Hindlimb muscle (tissue), 1 donor: ENCODE data around the gene BRAT1. TPM values are rescaled to one million over a fixed set of nuclear protein-coding genes. Genes with fewer than 3 reads are reported as not detected.
"Not testable (repeated sequence)": the region's sequence is repeated elsewhere in the genome, so short reads cannot be mapped to it uniquely, and the experiment has no call there.

ENCODE experiments used
- DNase-seq: peaks from one replicate; pipeline ENCODE4 v3.0.0-alpha.2; 2013
- polyA plus RNA-seq: library from polyadenylated mRNA; unstranded; fragments of 120-200 nt; gene quantifications from one replicate; pipeline ENCODE4 v1.2.1, GENCODE V29; 2013; ENCODE audit not compliant: insufficient read length

Gene BRAT1
- polyA plus RNA-seq, 1 donor = 25.9 TPM

DNA sequence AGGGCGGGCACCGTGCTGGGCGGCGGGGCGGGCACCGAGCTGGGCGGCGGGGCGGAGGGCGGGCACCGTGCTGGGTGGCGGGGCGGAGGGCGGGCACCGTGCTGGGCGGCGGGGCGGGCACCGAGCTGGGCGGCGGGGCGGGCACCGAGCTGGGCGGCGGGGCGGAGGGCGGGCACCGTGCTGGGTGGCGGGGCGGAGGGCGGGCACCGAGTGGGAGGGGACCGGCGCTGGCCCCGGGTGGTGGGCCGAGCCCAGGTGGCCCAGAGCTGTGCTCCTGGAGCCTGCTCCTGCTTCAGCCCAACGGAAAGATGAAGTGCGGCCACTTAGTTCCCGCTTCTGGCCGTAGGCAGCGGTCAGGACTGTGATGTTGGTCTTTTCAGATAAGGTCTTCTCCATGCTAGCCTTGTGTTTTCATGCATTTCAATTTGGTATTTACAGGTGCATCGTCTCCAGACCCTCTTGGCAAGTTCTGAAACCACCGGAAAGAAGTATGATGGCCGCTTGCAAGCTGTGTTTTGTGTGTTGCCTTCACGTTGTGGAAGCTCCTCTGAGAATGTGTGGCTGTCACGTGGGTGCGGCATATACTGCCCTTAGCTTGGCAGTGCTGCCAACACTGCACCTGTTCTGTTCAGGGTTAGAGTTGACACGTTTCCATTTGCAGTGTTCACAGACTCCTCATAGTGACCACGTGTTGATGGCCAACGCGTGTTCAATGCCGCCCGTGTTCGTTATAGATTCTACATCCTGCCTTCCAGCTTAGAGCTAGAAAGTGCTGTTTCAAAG is 28.7 kb upstream of the BRAT1 start:
- no peak for DNase-seq

- no peak for DNase-seq
Observed at GRCh38 chr7:2582006-2582735, 26.8 kb upstream of the BRAT1 start.

DNA sequence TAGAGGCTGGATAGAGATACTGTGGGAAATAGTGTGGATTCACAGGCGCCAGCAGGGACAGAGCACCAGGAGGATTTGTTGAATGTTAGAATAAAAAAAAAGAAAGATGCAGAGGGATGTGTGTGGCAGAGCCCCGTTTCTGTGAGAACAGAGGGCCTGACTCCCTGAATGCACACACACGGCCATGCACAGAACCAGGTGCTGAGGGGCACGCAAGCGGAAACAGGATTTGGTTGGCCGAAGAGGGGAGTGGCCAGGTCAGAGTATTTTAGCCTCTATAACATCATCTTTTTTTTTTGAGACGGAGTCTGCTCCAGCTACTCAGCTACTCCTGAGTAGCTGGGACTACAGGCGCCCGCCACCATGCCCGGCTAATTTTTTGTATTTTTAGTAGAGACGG is 25.3 kb upstream of the BRAT1 start:
- no peak for DNase-seq

GRCh38 chr7:2577914-2578680 is 22.8 kb upstream of the BRAT1 start:
- DNase-seq = no peak

DNA sequence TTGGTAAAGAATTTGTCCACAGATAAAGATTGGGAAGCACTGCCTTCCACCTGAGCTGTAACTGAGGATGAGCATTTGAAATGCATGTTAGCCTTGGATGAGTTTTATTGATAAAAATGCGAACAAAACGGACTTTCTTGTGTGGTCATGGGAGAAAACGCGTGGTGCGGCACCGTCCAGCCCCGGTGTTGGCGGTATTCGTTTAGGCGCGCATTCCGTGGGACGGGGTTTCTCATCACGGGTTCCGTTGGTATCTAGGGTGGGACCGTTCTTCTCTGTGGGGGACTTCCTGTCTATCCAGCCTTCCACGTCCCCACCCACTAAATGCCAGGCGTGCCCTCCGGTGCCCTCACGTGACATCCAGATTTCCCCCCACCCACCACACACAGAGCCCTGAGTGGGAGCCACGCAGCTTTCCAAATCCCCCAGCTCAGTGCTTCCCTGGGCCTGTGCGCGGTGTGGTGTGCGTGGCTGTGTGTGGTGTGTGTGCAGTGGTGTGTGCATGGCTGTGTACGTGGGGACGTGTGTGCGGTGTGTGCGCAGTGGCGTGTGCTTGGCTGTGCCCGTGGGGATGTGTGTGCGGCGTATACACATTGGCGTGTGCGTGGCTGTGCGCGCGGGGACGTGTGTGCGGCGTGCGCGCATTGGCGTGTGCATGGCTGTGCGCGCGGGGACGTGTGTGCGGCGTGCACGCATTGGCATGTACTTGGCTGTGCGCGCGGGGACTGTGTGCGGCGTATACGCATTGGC is 21.6 kb upstream of the BRAT1 start:
- no peak for DNase-seq

- no peak for DNase-seq
Observed at GRCh38 chr7:2575733-2576340, 20.5 kb upstream of the BRAT1 start.

DNA sequence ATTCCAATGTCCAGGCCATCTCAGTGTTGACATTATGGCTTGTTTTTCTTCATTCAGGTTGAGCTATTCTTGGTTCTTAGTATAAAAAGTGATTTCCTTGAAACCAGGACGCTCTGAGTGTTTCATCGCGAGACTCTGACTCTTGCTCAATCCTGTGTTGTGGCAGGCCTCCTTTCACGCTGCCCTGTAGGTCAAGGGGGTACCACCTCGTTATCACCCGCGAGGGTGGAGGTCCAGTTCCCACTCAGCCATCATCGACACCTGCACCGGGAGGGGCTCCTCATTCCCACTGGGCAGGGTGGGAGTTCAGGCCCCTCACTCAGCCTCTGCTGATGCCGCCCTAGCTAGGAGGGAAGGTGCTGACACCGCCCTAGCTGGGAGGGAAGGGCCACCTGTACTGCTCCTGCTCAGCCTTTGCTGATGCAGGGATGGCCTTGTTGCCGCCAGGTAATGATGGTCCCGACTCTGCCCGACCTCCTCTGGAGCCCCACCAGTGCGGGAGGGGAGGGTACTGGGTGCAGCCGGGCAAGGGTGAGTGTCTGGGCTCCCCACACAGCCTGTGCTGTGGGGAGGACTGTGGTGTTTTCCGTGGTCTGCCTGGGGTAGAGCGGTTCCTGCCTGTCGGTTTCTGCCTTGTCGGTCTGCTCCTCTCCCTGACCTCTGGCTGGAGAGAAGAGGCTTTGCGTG is 19.9 kb upstream of the BRAT1 start:
- DNase-seq = no peak

DNA sequence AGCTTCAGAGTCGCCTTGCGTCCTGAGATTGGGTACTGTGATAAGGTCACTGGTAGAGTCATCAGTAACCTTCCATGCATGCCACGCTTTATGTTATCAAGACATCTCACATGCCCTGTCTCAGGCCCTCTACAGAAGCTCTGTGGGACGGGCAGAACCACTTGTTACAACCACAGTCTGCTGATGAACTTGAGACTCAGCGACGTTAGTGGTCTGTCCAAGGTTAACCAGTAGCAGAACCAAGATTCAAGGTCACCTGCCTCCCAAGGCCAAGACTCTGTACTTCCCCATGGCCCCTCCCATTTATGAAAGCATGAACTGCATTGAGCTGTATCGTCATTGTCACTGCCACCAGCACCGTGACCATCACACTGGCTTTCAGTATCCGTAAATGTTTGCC is 18.4 kb upstream of the BRAT1 start:
- DNase-seq = no peak

- DNase-seq = no peak
Observed at GRCh38 chr7:2572101-2572842, 16.9 kb upstream of the BRAT1 start.

DNA sequence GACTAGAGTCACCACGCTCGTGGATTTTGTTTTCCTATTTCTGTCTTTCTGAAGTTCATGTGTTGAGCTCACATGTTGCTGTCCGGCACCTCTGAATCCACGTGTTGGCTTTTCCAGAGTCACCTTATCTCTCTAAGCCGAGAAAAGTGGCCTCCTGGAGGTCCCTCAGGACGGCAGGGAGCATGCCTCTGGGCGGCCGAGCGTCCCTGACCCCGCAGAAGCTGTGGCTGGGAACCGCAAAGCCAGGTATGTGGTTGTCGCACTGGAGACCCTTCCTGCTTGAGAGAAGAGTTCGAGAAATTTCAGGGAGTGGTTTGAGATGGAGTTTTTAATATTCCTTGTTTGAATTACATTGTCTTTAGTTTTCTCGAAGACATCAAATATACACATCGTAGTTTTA is 16.1 kb upstream of the BRAT1 start:
- DNase-seq = no peak

DNA sequence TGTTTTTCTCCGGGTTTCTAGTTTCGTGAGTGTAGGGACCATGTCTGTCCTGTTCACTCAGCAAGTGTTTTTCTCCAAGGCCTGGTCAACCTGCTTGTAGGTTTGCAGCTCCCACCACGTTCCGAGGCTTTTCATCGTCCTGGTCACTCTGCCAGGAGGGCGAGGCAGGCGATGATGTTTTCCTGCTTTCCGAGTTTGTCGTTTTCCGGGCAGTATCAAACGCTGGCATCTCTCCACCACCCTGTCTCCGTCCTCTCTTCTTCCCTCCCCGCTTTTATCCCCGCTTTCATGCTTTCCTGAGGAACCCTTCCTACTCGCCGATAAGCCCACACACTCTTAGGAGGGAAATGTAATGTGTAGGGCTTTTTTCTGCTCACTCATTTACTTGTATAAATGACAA is 14.7 kb upstream of the BRAT1 start:
- no peak for DNase-seq

DNA sequence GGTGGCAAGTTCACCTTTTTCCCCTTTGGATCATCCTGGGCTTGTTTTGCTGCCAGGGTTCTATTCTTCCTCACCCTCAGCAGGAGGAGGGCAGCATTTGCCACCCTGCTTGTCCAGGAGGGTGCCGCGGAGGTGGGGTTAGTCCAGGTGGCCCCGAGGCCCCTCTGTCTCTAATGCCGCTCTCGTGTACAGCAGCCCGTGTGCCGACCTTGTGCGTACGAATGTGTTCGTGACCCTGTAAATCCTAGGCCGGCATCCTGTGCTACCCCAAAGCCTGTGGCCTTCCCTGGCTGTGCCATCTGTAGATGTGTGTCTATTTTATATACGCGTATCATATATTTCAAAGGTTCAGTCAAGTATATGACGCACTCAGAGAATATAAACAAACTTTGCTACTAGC is 14.1 kb upstream of the BRAT1 start:
- DNase-seq = no peak

GRCh38 chr7:2568521-2569223 is 13.3 kb upstream of the BRAT1 start:
- no peak for DNase-seq

GRCh38 chr7:2567679-2568278 is 12.5 kb upstream of the BRAT1 start:
- DNase-seq = peak; percentile 57

DNA sequence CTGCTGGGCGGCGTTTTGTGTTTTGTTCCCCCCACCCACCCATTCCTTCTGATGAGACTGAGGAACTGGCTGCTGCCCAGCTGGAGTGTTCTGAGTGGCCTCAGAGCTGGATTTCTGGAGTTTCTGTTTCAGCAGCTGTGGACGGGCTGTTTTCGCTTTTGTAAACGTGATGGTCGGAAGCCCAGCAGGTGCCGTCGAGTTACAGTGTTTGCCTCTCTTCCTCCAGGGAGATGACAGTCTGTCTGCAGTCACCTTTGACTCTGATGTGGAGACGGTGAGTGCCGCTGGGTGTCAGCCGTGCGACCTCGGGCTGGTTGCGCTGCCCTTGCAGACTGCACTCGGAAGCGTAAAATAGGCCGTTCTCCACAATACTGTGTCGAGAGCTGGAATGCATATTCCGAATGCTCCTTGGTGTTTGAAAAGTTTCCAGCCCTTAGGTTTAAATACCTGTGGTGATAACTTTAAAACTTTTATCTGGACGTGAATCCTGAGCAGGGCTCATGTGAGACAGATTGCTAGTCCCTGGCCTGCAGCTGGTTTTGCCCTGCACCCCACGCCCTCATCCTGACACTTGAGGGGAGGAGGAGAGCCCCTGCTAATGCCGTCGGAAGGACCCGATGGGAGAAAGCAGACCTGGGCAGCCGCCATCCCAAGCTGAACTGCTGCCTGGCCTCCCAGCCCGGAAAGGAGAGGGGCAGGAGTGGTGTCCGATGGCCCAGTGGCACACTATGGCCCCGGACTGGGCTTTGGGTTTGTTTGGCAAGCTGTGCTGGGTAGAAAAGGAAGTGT is 11.8 kb upstream of the BRAT1 start:
- DNase-seq = peak; percentile 51

DNA sequence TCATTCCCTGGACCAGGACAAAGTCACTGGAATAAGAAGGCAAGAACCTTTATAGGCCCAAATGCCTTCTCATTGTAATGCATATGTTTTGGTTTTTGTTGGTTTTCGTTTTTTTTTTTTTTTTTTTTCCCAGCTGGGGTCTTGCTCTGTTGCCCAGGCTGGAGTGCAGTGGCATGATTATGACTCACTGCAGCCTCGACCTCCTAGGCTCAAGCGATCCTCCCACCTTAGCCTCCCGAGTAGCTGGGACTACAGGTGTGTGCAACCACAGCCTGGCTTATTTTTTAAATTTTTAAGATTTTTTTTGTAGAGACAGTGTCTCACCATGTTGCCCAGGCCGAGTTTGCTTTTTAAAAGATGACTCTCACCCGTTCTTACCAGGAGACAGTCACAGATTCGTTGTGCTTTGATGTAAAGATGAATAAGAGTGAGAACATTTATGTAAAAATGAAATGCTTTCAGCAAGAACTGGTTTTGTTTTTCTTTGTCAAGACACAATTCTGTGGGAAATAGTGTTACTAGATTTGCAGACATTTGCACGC is 11.1 kb upstream of the BRAT1 start:
- DNase-seq = no peak

DNA sequence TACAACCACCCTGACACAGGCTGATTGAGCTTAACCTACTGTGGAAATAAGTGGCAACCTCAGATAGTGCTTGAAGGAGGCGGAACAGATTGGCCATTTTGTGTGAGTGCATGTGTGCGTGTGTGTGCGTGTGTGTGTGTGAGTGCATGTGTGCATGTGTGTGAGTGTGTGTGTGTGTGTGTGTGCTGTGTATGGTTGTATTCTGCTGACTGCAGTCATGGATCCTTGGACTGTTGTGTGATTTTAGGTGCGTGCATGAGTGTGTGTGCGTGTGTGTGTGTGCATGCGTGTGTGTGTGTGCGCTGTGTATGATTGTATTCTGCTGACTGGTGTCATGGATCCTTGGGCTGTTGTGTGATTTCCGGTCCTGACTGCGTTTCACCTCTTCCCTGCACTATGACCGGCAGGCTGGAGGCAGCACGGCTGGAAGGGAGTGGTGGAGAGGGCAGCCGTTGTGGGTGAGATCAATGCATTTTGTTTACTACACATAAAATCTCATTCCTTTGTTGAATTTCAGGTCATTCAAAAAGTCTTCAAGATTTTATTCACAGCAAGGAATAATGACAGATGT is 9.7 kb upstream of the BRAT1 start:
- DNase-seq = no peak

GRCh38 chr7:2563955-2564354 is 8.6 kb upstream of the BRAT1 start:
- DNase-seq = not testable (repeated sequence)
